Activated naive CD4-positive, alpha-beta T cell treated with anti-CD3 and anti-CD28 coated beads for 36 hours (primary cell): ENCODE measurements around the gene APBA2. TPM values are rescaled to one million over a fixed set of nuclear protein-coding genes. Genes with fewer than 3 reads are reported as not detected.
A peak's percentile ranks its signal among the peaks of the same experiment; 100 is the strongest.

Source experiments
- CTCF ChIA-PET: fragments of 350-600 bp; sonication (Branson Sonifier 250); formaldehyde crosslinking; loops from one replicate; lab custom pipeline; 2021; ENCODE audit warnings: antibody characterized with exemption; lab: Charles Lee
- DNase-seq: peaks from one replicate; pipeline ENCODE4 v3.0.0-alpha.2; 2020
- H3K27ac Mint-ChIP-seq: one replicate; pipeline ENCODE4 v1.8.0; 2021; ENCODE audit warnings: mild to moderate bottlenecking, mixed read lengths
- H3K27me3 Mint-ChIP-seq: one replicate; pipeline ENCODE4 v1.8.0; 2021; ENCODE audit warnings: low read depth, mixed read lengths
- H3K36me3 Mint-ChIP-seq: one replicate; pipeline ENCODE4 v1.8.0; 2021; ENCODE audit warnings: low read depth, mixed read lengths
- H3K4me1 Mint-ChIP-seq: one replicate; pipeline ENCODE4 v1.8.0; 2021; ENCODE audit warnings: low read depth, mixed read lengths
- H3K4me3 Mint-ChIP-seq: one replicate; pipeline ENCODE4 v1.8.0; 2021; ENCODE audit warnings: mild to moderate bottlenecking, moderate library complexity, mixed read lengths
- H3K9me3 Mint-ChIP-seq: one replicate; pipeline ENCODE4 v1.8.0; 2021; ENCODE audit warnings: mixed read lengths
- intact Hi-C: fragments of 100-400 bp; cut with micrococcal nuclease; formaldehyde crosslinking; loops from one replicate; pipeline ENCODE4 v1.15.1; 2023
- total RNA-seq, 2 experiments: library from RNA; stranded (reverse); gene quantifications; one replicate each; pipeline ENCODE4 v1.2.3, GENCODE V29; 2021

The APBA2 gene
- total RNA-seq, 2 experiments from 2014 or later, result 16.2 to 18.3 TPM

- Mint-ChIP-seq H3K9me3 (peaks cover 3% of the 10 kb centered on the region), H3K4me3 (no peak overlapping the region), H3K36me3 (peaks cover 5% of the 10 kb centered on the region), H3K27ac (no peak overlapping the region), H3K4me1 (peaks cover 22% of the 10 kb centered on the region), H3K27me3 (no peaks in the 10 kb centered on the region)
- no peak for DNase-seq
- intact Hi-C loops, result loop anchor here (5.0 kb wide), 2 partner anchors 89 to 164 kb away; no protein-coding TSS in a partner anchor
- CTCF ChIA-PET, result interaction anchor here (0.9 kb wide), 1 partner anchor 111 kb away, joined by 3 read pairs; no protein-coding TSS in a partner anchor
These were observed 200.2 kb downstream of the APBA2 start for GRCh38 chr15:29086001-29086400.

- DNase-seq, result no peak
- H3K4me3 Mint-ChIP-seq, result no peak overlapping the region
- H3K27me3 Mint-ChIP-seq, result no peaks in the 10 kb centered on the region
- peaks cover 22% of the 10 kb centered on the region for H3K4me1 Mint-ChIP-seq
- CTCF ChIA-PET, result interaction anchor here (0.9 kb wide), 1 partner anchor 112 kb away, joined by 3 read pairs; no protein-coding TSS in a partner anchor
- intact Hi-C loops, result loop anchor here (5.0 kb wide), 2 partner anchors 90 to 165 kb away; no protein-coding TSS in a partner anchor
- peaks cover 3% of the 10 kb centered on the region for H3K9me3 Mint-ChIP-seq
- peaks cover 5% of the 10 kb centered on the region for H3K36me3 Mint-ChIP-seq
- no peak overlapping the region for H3K27ac Mint-ChIP-seq
These were observed 201.1 kb downstream of the APBA2 start for GRCh38 chr15:29086891-29087290.

DNA sequence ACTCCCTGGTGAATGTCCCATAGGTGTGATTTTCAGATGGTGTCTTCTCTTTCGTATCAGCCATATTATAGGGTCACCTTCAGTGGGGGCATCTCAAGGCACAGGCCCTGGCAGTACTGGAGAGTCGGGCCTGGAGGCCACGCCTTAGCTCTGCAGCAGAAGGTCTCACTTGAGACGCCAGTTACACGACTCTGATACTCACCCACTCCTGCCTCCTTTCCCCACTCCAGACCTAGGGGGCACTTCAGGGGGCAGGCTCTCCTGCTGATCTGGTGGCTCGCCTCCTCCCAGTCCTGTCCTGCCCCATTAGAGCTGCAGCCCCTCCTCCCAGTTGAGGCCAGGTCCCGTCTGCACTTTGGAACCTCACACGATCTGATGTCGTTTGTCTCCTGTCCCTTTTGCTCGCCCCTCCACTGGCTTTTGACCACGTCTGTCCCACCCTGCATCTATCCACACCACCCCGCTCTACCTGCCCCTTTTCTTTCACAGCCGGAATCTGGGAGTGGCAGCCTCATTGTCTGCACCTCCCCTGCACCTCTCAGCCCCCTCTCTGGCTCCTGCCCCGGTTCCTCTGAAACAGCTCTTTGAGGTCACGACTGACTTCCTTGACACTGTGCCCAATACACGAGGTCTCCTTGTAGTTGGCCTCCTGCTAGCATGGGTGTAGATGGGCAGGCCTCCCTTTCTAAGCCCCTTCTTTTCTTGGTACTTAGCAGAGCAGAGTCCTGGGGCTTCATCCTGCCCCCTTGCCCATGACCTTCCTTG, 201.9 kb downstream of the APBA2 start:
- Mint-ChIP-seq H3K36me3 (peaks cover 5% of the 10 kb centered on the region), H3K4me1 (peaks cover 22% of the 10 kb centered on the region), H3K27ac (no peak overlapping the region), H3K4me3 (no peak overlapping the region), H3K27me3 (no peaks in the 10 kb centered on the region), H3K9me3 (peaks cover 3% of the 10 kb centered on the region)
- no peak for DNase-seq
- intact Hi-C loops, result loop anchor here (5.0 kb wide), 2 partner anchors 90 to 165 kb away; no protein-coding TSS in a partner anchor
- CTCF ChIA-PET, result interaction anchor here (0.5 to 8.1 kb wide), 7 partner anchors 9 to 112 kb away, joined by 3 to 55 read pairs (median 3); no protein-coding TSS in a partner anchor

- Mint-ChIP-seq H3K27me3 (no peaks in the 10 kb centered on the region), H3K9me3 (peaks cover 3% of the 10 kb centered on the region), H3K4me1 (peaks cover 22% of the 10 kb centered on the region), H3K4me3 (no peak overlapping the region), H3K36me3 (peaks cover 5% of the 10 kb centered on the region), H3K27ac (no peak overlapping the region)
- CTCF ChIA-PET, result interaction anchor here (0.6 to 8.1 kb wide), 5 partner anchors 7 to 113 kb away, joined by 3 to 55 read pairs (median 4); no protein-coding TSS in a partner anchor
- intact Hi-C loops, result loop anchor here (5.0 kb wide), 2 partner anchors 91 to 166 kb away; no protein-coding TSS in a partner anchor
- no peak for DNase-seq
These were observed 202.9 kb downstream of the APBA2 start for GRCh38 chr15:29088666-29089065.

GRCh38 chr15:29089731-29090616, 204.2 kb downstream of the APBA2 start:
- Mint-ChIP-seq H3K36me3 (peaks cover 4% of the 10 kb centered on the region), H3K4me3 (peak overlapping the region; percentile 26), H3K4me1 (peaks cover 22% of the 10 kb centered on the region), H3K9me3 (no peaks in the 10 kb centered on the region), H3K27me3 (no peaks in the 10 kb centered on the region), H3K27ac (peak overlapping the region; percentile 55)
- CTCF ChIA-PET, result interaction anchor here (0.6 to 8.1 kb wide), 22 partner anchors 9 to 632 kb away, joined by 3 to 55 read pairs (median 4); no protein-coding TSS in a partner anchor
- peak; percentile 19 for DNase-seq
- intact Hi-C loops, result loop anchor here (2.0 to 5.0 kb wide), 4 partner anchors 93 to 209 kb away; no protein-coding TSS in a partner anchor

- H3K9me3 Mint-ChIP-seq, result no peaks in the 10 kb centered on the region
- CTCF ChIA-PET, result interaction anchor here (0.7 to 8.1 kb wide), 17 partner anchors 9 to 212 kb away, joined by 3 to 55 read pairs (median 4); no protein-coding TSS in a partner anchor
- peaks cover 4% of the 10 kb centered on the region for H3K36me3 Mint-ChIP-seq
- H3K4me1 Mint-ChIP-seq, result peaks cover 22% of the 10 kb centered on the region
- intact Hi-C loops, result loop anchor here (2.0 to 5.0 kb wide), 2 partner anchors 104 to 210 kb away; no protein-coding TSS in a partner anchor
- H3K4me3 Mint-ChIP-seq, result no peak overlapping the region
- H3K27me3 Mint-ChIP-seq, result no peaks in the 10 kb centered on the region
- H3K27ac Mint-ChIP-seq, result no peak overlapping the region
- DNase-seq, result peak; percentile 57
These were observed 205.1 kb downstream of the APBA2 start for GRCh38 chr15:29090617-29091466.

GRCh38 chr15:29091666-29092065, 205.9 kb downstream of the APBA2 start:
- Mint-ChIP-seq H3K4me3 (no peak overlapping the region), H3K27ac (no peak overlapping the region), H3K36me3 (peaks cover 4% of the 10 kb centered on the region), H3K27me3 (no peaks in the 10 kb centered on the region), H3K4me1 (peaks cover 18% of the 10 kb centered on the region), H3K9me3 (no peaks in the 10 kb centered on the region)
- no peak for DNase-seq
- intact Hi-C loops, result loop anchor here (2.0 to 5.0 kb wide), 2 partner anchors 104 to 211 kb away; no protein-coding TSS in a partner anchor
- CTCF ChIA-PET, result interaction anchor here (1.9 to 8.1 kb wide), 3 partner anchors 12 to 93 kb away, joined by 5 to 55 read pairs (median 7); no protein-coding TSS in a partner anchor

DNA sequence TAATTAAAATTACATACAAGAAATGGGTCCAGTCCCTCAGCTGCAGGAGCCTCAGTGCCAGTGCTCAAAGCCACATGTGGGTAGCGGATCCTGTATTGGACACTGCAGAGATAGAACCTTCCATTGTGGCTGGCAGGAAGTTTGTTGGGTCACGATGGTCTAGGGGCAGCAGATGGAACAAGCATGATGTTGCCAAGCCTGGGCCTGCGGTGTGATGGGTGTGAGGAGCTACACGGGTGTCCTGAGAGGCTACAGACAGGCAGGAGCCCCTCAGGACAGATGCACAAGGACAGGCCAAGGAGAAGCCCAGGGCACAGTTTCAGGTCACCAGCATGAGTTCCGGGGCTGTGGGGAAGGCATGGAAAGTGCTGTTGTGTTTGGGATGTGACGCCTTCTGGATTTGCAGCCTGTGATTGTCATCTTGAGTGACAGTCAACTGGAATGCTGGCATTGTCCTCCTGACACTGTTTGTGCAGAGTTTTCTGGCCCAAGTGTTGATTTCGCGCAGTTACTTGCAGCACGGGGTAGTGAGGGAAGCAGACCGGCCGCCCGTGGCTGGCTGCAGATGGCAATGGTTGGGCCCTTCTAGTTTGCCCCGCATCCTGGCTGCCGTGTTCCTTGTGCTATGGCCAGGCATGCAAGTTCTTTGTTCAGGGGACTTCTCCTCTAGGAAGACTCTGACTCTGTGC, 206.7 kb downstream of the APBA2 start:
- Mint-ChIP-seq H3K27ac (no peak overlapping the region), H3K4me3 (no peak overlapping the region), H3K27me3 (no peaks in the 10 kb centered on the region), H3K9me3 (no peaks in the 10 kb centered on the region), H3K4me1 (peaks cover 18% of the 10 kb centered on the region), H3K36me3 (peaks cover 4% of the 10 kb centered on the region)
- CTCF ChIA-PET, result interaction anchor here (8.1 kb wide), 1 partner anchor 11 kb away, joined by 55 read pairs; no protein-coding TSS in a partner anchor
- DNase-seq, result no peak
- intact Hi-C loops, result loop anchor here (5.0 kb wide), 1 partner anchor 105 kb away; no protein-coding TSS in a partner anchor

DNA sequence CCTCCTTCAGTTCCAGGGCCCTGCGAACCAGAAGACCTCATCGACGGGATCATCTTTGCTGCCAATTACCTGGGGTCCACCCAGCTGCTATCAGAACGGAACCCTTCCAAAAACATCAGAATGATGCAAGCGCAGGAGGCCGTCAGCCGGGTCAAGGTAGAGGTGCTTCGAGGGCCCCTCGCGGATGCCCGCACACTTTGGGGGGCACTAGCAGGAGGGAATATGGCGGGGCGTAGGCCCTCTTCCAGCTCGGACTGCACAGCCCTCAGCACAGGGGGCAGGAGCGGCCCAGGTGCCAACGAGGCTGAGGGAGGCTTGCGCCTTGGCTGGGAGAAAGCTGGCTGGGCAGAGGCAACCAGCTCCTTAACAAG, 207.3 kb downstream of the APBA2 start:
- CTCF ChIA-PET, result interaction anchor here (8.1 kb wide), 1 partner anchor 11 kb away, joined by 55 read pairs; no protein-coding TSS in a partner anchor
- H3K27ac Mint-ChIP-seq, result no peak overlapping the region
- no peak for DNase-seq
- peaks cover 4% of the 10 kb centered on the region for H3K36me3 Mint-ChIP-seq
- no peaks in the 10 kb centered on the region for H3K9me3 Mint-ChIP-seq
- H3K4me1 Mint-ChIP-seq, result peaks cover 14% of the 10 kb centered on the region
- no peaks in the 10 kb centered on the region for H3K27me3 Mint-ChIP-seq
- no peak overlapping the region for H3K4me3 Mint-ChIP-seq
- intact Hi-C loops, result loop anchor here (5.0 kb wide), 1 partner anchor 106 kb away; no protein-coding TSS in a partner anchor

DNA sequence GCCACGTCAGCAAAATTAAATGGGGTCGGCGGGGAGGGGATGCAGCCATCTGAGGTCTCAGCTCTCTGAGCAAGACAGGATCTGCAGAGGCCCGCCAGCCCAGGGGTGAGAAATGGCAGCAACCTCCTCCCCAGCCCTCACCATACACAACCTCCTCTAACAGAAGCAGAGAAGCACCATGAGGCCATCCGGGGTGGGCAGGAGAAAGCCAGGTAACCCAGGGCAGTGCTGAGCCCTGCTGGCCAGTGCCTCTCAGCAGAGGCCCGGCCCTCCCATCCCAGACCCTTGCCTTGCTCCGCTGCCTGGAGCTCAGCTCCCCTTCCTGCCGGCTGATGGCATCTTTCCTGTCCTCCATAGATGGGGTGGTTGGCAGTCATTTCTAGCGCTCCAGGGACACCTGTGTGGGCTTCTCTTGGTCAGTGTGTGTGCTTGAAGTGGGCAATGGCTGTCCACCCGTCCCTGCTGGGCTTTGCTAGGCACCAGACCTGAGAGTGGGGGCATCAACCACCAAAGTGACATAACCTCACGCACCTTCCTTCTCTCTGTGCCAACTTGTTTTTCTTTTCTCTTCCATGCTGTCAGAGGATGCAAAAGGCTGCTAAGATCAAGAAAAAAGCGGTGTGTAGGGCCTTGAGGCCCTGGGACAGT, 208.0 kb downstream of the APBA2 start:
- Mint-ChIP-seq H3K9me3 (no peaks in the 10 kb centered on the region), H3K27me3 (no peaks in the 10 kb centered on the region), H3K27ac (no peak overlapping the region), H3K4me1 (peaks cover 10% of the 10 kb centered on the region), H3K4me3 (no peak overlapping the region), H3K36me3 (peaks cover 4% of the 10 kb centered on the region)
- intact Hi-C loops, result loop anchor here (5.0 kb wide), 1 partner anchor 107 kb away; no protein-coding TSS in a partner anchor
- DNase-seq, result no peak
- CTCF ChIA-PET, result interaction anchor here (8.1 kb wide), 1 partner anchor 10 kb away, joined by 55 read pairs; no protein-coding TSS in a partner anchor
